Activated CD8-positive, alpha-beta memory T cell treated with anti-CD3 and anti-CD28 coated beads for 1 hour (primary cell): Measurements from ENCODE around the gene SLC44A2.

ENCODE experiments used
- DNase-seq, 2 donors: peaks; one replicate each; pipeline ENCODE4 v3.0.0-alpha.2; 2020; ENCODE audit warnings: low read depth in 1 of 2; ENCODE audit errors: extremely low read depth in 1 of 2

Gene SLC44A2

GRCh38 chr19:10680545-10681135, 55.3 kb downstream of the SLC44A2 start:
- no peak for DNase-seq

- DNase-seq, result no peak
These were observed 56.3 kb downstream of the SLC44A2 start for GRCh38 chr19:10681658-10682057.

- no peak for DNase-seq
These were observed 57.2 kb downstream of the SLC44A2 start for GRCh38 chr19:10682397-10683063.

- no peak for DNase-seq
These were observed 57.7 kb downstream of the SLC44A2 start for GRCh38 chr19:10683064-10683426.

GRCh38 chr19:10683582-10683981, 58.2 kb downstream of the SLC44A2 start:
- no peak for DNase-seq

GRCh38 chr19:10685210-10685609, 59.9 kb downstream of the SLC44A2 start:
- DNase-seq, result no peak

GRCh38 chr19:10686193-10686592, 60.8 kb downstream of the SLC44A2 start:
- DNase-seq, result no peak

- no peak for DNase-seq
These were observed 61.5 kb downstream of the SLC44A2 start for GRCh38 chr19:10686661-10687517.

- no peak for DNase-seq
These were observed 62.4 kb downstream of the SLC44A2 start for GRCh38 chr19:10687518-10688288.

- no peak for DNase-seq
These were observed 63.4 kb downstream of the SLC44A2 start for GRCh38 chr19:10688545-10689280.

- no peak for DNase-seq
These were observed 65.0 kb downstream of the SLC44A2 start for GRCh38 chr19:10690341-10690781.

- no peak for DNase-seq
These were observed 66.0 kb downstream of the SLC44A2 start for GRCh38 chr19:10691178-10691881.

- no peak for DNase-seq
These were observed 66.5 kb downstream of the SLC44A2 start for GRCh38 chr19:10691883-10692282.

- no peak for DNase-seq
These were observed 67.4 kb downstream of the SLC44A2 start for GRCh38 chr19:10692673-10693264.
